Lower leg skin (tissue), 4 donors: ENCODE measurements around the gene TESMIN. TPM values are rescaled to one million over a fixed set of nuclear protein-coding genes. Genes with fewer than 3 reads are reported as not detected.

Experiments
- DNase-seq, 2 donors: peaks; one replicate each; pipeline ENCODE4 v3.0.0-alpha.2; 2019; ENCODE audit warnings: low spot score in 2 of 2
- H3K4me3 ChIP-seq: fragments of 200-600 bp; sonication (generic); 2 replicates; pipeline ENCODE4 v1.5.1; 2017; ENCODE audit warnings: mild to moderate bottlenecking, low read depth; ENCODE audit not compliant: poor library complexity, severe bottlenecking
- POLR2A ChIP-seq, 2 donors: fragments of 450-650 bp; IDR thresholded peaks; one replicate each; pipeline ENCODE4 v1.6.1; 2016 to 2017; ENCODE audit warnings: antibody characterized with exemption in 2 of 2, mild to moderate bottlenecking in 1 of 2, moderate library complexity in 1 of 2
- WGBS, 2 donors: methylation state at CpG; one replicate each; pipeline ENCODE4 v1.1.5; 2018; 5-methylcytosine and 5-hydroxymethylcytosine counted together
- intact Hi-C: fragments of 100-400 bp; cut with DNase I; formaldehyde crosslinking; loops from one replicate; pipeline ENCODE4 v1.15.0; 2023; ENCODE audit warnings: low total_unique reads
- total RNA-seq, 4 donors: library from RNA; depleted of rRNA; stranded (reverse); fragments of >200 nt; gene quantifications; one replicate each; pipeline ENCODE4 v1.1.0, GENCODE V29; 2016
- TF ChIP-seq, protein P1 (sequence below), 3 donors: fragments of 450-650 bp; IDR thresholded peaks; one replicate each; pipeline ENCODE4 v1.5.1; 2016; ENCODE audit warnings: antibody characterized with exemption in 3 of 3, mild to moderate bottlenecking in 3 of 3, moderate library complexity in 2 of 3

TESMIN gene
- total RNA-seq, 4 donors from 2014 or later = 1.3 to 3.9 (median 2.0) TPM

DNA sequence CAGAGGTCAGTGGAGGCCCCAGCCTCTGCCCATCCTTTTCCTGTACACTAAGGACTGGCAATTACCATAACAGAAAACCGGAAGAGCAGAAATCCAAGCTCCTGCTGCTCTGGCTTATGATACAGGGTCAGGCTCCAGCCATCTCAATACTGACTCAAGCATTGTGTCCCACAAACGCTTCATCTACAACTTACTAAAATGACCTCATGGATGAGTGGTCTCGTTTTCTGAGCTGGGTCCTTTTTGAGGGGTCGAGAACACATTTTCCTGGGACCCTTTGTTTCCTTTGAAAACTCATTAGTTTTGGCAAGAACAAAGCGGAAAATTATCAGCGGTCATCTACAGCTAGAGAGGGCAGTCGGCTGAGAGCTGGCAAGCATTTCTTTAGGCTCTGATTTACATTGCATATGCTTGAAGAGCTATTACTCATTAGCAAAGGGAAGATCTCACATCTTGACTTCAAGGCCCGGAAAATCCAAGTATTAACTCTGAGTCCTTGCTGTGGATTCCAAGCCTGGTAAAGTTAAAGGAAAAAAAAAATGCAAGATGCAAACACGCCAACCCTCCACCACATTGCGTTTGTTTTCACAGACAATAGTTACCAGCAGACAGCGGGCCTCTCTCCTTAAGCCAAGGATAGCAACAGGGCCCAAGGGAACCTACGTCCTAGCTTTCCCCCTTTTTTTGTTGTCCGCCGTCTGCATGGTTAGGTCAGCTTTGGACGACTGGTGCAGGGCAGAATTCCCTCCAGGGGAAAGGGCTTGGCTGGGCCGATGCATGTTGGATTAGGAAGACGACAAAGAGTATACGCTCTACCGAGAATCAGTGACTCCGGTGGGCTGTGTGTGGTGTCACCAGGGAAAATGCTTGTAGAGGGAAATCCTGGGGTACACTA, 1.8 kb downstream of the TESMIN start:
- WGBS, 2 donors = 68 to 72% methylated on average over 20 of the region's 20 CpGs
- TF ChIP-seq POLR2A (IDR thresholded peaks at IDR 0.05) = no peak
- TF ChIP-seq, protein P1, sequence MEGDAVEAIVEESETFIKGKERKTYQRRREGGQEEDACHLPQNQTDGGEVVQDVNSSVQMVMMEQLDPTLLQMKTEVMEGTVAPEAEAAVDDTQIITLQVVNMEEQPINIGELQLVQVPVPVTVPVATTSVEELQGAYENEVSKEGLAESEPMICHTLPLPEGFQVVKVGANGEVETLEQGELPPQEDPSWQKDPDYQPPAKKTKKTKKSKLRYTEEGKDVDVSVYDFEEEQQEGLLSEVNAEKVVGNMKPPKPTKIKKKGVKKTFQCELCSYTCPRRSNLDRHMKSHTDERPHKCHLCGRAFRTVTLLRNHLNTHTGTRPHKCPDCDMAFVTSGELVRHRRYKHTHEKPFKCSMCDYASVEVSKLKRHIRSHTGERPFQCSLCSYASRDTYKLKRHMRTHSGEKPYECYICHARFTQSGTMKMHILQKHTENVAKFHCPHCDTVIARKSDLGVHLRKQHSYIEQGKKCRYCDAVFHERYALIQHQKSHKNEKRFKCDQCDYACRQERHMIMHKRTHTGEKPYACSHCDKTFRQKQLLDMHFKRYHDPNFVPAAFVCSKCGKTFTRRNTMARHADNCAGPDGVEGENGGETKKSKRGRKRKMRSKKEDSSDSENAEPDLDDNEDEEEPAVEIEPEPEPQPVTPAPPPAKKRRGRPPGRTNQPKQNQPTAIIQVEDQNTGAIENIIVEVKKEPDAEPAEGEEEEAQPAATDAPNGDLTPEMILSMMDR (IDR thresholded peaks at IDR 0.05) = no peak
- no peak overlapping the region for H3K4me3 ChIP-seq
- intact Hi-C loops = no loop called here
- no peak for DNase-seq

DNA sequence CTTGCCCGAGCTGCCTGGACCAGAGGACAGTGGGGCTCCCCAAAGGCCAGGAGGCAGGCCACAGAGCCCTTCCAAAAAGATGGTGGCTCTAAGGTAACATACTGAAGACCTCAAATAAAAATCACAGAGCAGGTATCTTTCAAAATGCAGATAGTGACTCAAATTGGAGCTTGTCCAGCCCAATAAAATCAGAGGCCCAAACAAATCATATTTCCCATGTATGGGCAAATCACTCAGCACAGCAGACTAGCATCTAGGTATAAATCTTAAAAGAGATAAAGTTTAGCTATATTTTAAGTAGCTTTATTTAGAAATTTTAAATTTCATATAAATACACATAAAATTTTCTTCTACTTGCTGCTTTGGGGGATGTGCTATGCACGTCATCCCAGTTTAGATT, 3.3 kb downstream of the TESMIN start:
- DNase-seq = no peak
- no peak for TF ChIP-seq POLR2A (IDR thresholded peaks at IDR 0.05)
- TF ChIP-seq, protein P1 (IDR thresholded peaks at IDR 0.05) = no peak
- intact Hi-C loops = no loop called here
- no peak overlapping the region for H3K4me3 ChIP-seq
- WGBS, 2 donors = 79 to 80% methylated on average over 2 of the region's 2 CpGs

DNA sequence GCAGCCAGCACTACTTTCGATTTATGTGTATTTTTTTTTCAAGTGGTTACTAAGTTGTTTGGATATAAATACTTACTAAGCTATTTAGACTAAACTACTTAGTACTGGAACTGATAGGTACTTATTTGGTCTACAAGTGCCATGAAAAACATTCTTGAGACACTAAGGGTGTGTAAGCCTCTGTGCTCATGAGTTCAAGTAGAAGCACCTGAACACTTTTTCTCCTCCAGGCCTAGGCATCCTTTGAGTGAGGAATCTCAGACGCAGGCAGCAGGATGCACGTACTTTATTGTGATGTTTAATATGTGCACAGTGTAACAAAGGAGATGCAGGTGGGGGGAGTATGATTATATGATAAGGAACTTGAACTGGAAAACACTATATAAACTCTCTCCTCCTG, 7.8 kb downstream of the TESMIN start:
- TF ChIP-seq, protein P1 (IDR thresholded peaks at IDR 0.05) = no peak
- TF ChIP-seq POLR2A (IDR thresholded peaks at IDR 0.05) = no peak
- WGBS, 2 donors = 94 to 98% methylated on average over 3 of the region's 3 CpGs

DNA sequence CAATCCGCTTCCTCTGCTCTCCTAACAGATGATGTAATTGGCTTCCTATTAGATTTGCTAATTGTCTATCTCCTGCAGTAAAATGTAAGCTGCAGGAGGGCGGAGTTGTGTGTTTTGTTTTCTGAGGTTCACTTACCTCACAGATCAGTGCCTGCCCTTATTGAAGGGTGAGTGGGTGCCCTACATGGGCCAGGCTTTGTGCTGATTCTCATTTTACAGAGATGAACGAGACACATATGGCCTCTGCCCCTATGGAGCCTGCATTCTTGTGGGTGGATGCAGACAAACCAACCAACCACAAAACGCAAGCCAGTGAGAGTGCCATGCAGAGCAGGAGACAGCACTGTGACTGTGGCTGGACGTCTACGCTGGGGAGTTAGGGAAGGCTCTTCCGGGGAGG, 9.9 kb downstream of the TESMIN start:
- no peak for TF ChIP-seq POLR2A (IDR thresholded peaks at IDR 0.05)
- TF ChIP-seq, protein P1 (IDR thresholded peaks at IDR 0.05) = no peak
- intact Hi-C loops = no loop called here
- peak in 1 of 2 donors; percentile 43 for DNase-seq
- no peak overlapping the region for H3K4me3 ChIP-seq
- WGBS, 2 donors = 85 to 88% methylated on average over 7 of the region's 7 CpGs

More for the DNA sequence above, 7.8 kb downstream of the TESMIN start:
- H3K4me3 ChIP-seq = no peak overlapping the region
- intact Hi-C loops = no loop called here
- DNase-seq = no peak

DNA sequence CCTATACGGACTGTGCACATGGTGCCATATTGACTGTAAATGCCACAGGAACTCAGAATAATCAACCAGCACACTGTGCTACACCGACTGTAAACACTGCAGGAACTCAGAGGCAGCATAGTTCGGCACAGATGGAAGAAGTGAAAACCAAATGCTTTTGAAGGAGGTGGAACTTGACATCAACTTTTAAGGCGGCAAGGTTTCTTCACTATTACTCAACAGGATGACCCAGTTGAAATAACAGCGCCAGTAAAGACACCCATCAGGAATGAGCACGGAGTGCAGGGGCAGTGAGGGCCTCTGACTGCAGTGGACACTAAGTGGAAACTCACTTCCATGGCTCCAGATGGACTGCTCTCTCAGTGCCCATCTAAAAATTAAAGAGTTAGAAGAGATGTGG, 15.7 kb downstream of the TESMIN start:
- intact Hi-C loops = no loop called here
- TF ChIP-seq, protein P1 (IDR thresholded peaks at IDR 0.05) = no peak
- no peak for TF ChIP-seq POLR2A (IDR thresholded peaks at IDR 0.05)
- H3K4me3 ChIP-seq = no peak overlapping the region
- no peak for DNase-seq
- 77 to 91% methylated on average over 6 of the region's 6 CpGs for WGBS, 2 donors
